Esophagus muscularis mucosa (tissue), 4 donors: ENCODE data around the gene CPS1.

ENCODE experiments used
- EP300 ChIP-seq: sonication (generic); formaldehyde crosslinking; IDR thresholded peaks from one replicate; pipeline ENCODE4 v1.6.1; 2017; ENCODE audit warnings: antibody characterized with exemption
- POLR2AphosphoS5 ChIP-seq, 2 donors: sonication (generic); formaldehyde crosslinking; IDR thresholded peaks; one replicate each; pipeline ENCODE4 v1.6.1; 2017; ENCODE audit warnings: antibody characterized with exemption in 2 of 2
- TF ChIP-seq, protein P1 (sequence below), 3 experiments: fragments of 200-600 bp in 2 of 3; fragments of 450-650 bp in 1 of 3; sonication (generic) in 2 of 3; IDR thresholded peaks; one replicate each; pipeline ENCODE4 v1.5.1; 2017 to 2019; ENCODE audit warnings: antibody characterized with exemption in 3 of 3, mild to moderate bottlenecking in 2 of 3, moderate library complexity in 1 of 3

DNA sequence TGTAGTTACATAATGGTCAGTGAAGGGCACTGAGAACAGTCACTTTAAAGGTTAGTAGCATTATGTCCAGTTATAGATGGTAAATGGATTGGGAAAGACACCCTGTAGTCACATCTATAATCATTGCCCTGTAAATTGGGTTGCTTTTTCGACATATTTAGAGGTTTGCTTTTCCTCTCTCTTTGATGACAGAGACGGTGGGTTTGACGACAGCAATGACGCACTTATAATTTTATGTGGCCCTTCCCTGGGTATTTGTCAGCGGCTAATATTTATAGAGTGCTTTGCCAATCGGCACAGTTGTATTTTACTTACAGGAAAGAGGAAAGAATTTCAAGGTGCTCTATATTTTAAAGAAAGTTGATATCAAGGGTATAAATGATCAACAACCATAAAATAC, 2.8 kb downstream of the CPS1 start:
- TF ChIP-seq, protein P1, sequence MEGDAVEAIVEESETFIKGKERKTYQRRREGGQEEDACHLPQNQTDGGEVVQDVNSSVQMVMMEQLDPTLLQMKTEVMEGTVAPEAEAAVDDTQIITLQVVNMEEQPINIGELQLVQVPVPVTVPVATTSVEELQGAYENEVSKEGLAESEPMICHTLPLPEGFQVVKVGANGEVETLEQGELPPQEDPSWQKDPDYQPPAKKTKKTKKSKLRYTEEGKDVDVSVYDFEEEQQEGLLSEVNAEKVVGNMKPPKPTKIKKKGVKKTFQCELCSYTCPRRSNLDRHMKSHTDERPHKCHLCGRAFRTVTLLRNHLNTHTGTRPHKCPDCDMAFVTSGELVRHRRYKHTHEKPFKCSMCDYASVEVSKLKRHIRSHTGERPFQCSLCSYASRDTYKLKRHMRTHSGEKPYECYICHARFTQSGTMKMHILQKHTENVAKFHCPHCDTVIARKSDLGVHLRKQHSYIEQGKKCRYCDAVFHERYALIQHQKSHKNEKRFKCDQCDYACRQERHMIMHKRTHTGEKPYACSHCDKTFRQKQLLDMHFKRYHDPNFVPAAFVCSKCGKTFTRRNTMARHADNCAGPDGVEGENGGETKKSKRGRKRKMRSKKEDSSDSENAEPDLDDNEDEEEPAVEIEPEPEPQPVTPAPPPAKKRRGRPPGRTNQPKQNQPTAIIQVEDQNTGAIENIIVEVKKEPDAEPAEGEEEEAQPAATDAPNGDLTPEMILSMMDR (IDR thresholded peaks at IDR 0.05): no peak
- TF ChIP-seq POLR2AphosphoS5 (IDR thresholded peaks at IDR 0.05) (no peak), EP300 (no peak)
